Measurements from ENCODE around the gene ABHD6. TPM values are rescaled to one million over a fixed set of nuclear protein-coding genes. Genes with fewer than 3 reads are reported as not detected.
"Not testable (repeated sequence)": the region's sequence is repeated elsewhere in the genome, so short reads cannot be mapped to it uniquely, and the experiment has no call there.

The ABHD6 gene
- total RNA-seq, 1 donor from 2014 or later, result 4.9 TPM

- Mint-ChIP-seq H3K4me3 (no peak overlapping the region), H3K27ac (no peak overlapping the region), H3K27me3 (ENCODE audit: low read depth) (no peaks in the 10 kb centered on the region), H3K9me3 (no peaks in the 10 kb centered on the region), H3K36me3 (no peaks in the 10 kb centered on the region), H3K4me1 (no peaks in the 10 kb centered on the region)
- DNase-seq (ENCODE audit: low spot score in 2 of 2, unreplicated experiment in 2 of 2), result no peak
- TF ChIP-seq CTCF (IDR thresholded peaks at IDR 0.05; ENCODE audit: unreplicated experiment), result no peak
Measured at GRCh38 chr3:58266577-58266976, 29.0 kb downstream of the ABHD6 start.

- H3K4me3 Mint-ChIP-seq; H3K9me3 Mint-ChIP-seq; H3K4me1 Mint-ChIP-seq; DNase-seq (ENCODE audit: low spot score in 2 of 2, unreplicated experiment in 2 of 2); H3K27me3 Mint-ChIP-seq (ENCODE audit: low read depth); H3K36me3 Mint-ChIP-seq; H3K27ac Mint-ChIP-seq: not testable (repeated sequence)
Measured at GRCh38 chr3:58267543-58267942, 30.0 kb downstream of the ABHD6 start.

- Mint-ChIP-seq H3K4me1 (no peaks in the 10 kb centered on the region), H3K27me3 (ENCODE audit: low read depth) (no peaks in the 10 kb centered on the region), H3K4me3 (no peak overlapping the region), H3K27ac (no peak overlapping the region), H3K36me3 (no peaks in the 10 kb centered on the region), H3K9me3 (no peaks in the 10 kb centered on the region)
- no peak for TF ChIP-seq CTCF (IDR thresholded peaks at IDR 0.05; ENCODE audit: unreplicated experiment)
- no peak for DNase-seq (ENCODE audit: low spot score in 2 of 2, unreplicated experiment in 2 of 2)
Measured at GRCh38 chr3:58269356-58269755, 31.8 kb downstream of the ABHD6 start.

GRCh38 chr3:58270485-58270884 is 32.9 kb downstream of the ABHD6 start:
- no peak for TF ChIP-seq CTCF (IDR thresholded peaks at IDR 0.05; ENCODE audit: unreplicated experiment)
- H3K36me3 Mint-ChIP-seq, result peaks cover 3% of the 10 kb centered on the region
- no peak overlapping the region for H3K27ac Mint-ChIP-seq
- H3K4me1 Mint-ChIP-seq, result no peaks in the 10 kb centered on the region
- H3K4me3 Mint-ChIP-seq, result no peak overlapping the region
- no peaks in the 10 kb centered on the region for H3K27me3 Mint-ChIP-seq (ENCODE audit: low read depth)
- no peaks in the 10 kb centered on the region for H3K9me3 Mint-ChIP-seq
- no peak for DNase-seq (ENCODE audit: low spot score in 2 of 2, unreplicated experiment in 2 of 2)

GRCh38 chr3:58271901-58272501 is 34.4 kb downstream of the ABHD6 start:
- Mint-ChIP-seq H3K4me1 (no peaks in the 10 kb centered on the region), H3K36me3 (peaks cover 8% of the 10 kb centered on the region)
- DNase-seq (ENCODE audit: low spot score in 2 of 2, unreplicated experiment in 2 of 2), result no peak

GRCh38 chr3:58272891-58273290 is 35.3 kb downstream of the ABHD6 start:
- TF ChIP-seq CTCF (IDR thresholded peaks at IDR 0.05; ENCODE audit: unreplicated experiment), result no peak
- Mint-ChIP-seq H3K27me3 (ENCODE audit: low read depth) (no peaks in the 10 kb centered on the region), H3K27ac (no peak overlapping the region), H3K36me3 (peaks cover 12% of the 10 kb centered on the region), H3K4me1 (no peaks in the 10 kb centered on the region), H3K4me3 (no peak overlapping the region), H3K9me3 (peaks cover 9% of the 10 kb centered on the region)
- no peak for DNase-seq (ENCODE audit: low spot score in 2 of 2, unreplicated experiment in 2 of 2)

More at GRCh38 chr3:58271901-58272501, 34.4 kb downstream of the ABHD6 start:
- Mint-ChIP-seq H3K27me3 (ENCODE audit: low read depth) (no peaks in the 10 kb centered on the region), H3K9me3 (peaks cover 3% of the 10 kb centered on the region), H3K27ac (no peak overlapping the region), H3K4me3 (no peak overlapping the region)
- no peak for TF ChIP-seq CTCF (IDR thresholded peaks at IDR 0.05; ENCODE audit: unreplicated experiment)

GRCh38 chr3:58273362-58273761 is 35.8 kb downstream of the ABHD6 start:
- not testable (repeated sequence) for H3K9me3 Mint-ChIP-seq; H3K27ac Mint-ChIP-seq; H3K4me3 Mint-ChIP-seq; H3K27me3 Mint-ChIP-seq (ENCODE audit: low read depth); DNase-seq (ENCODE audit: low spot score in 2 of 2, unreplicated experiment in 2 of 2); H3K4me1 Mint-ChIP-seq
- peaks cover 12% of the 10 kb centered on the region for H3K36me3 Mint-ChIP-seq

Measured in mesothelial cell of epicardium (in vitro differentiated cells).